HCT116 (cell line): Measurements from ENCODE around the gene MMP28. TPM values are rescaled to one million over a fixed set of nuclear protein-coding genes. Genes with fewer than 3 reads are reported as not detected.

Experiments
- ATAC-seq: fragments of 200-7000 bp; cut with Tn5 transposase; 2 replicates; pipeline ENCODE4 v1.9.1; 2020; ENCODE audit warnings: mild to moderate bottlenecking, moderate library complexity
- BruUV-seq: library from RNA; stranded (reverse); fragments of 400-500 nt; replicated peaks from 2 replicates; lab custom pipeline; 2021; lab: Mats Ljungman, UMichigan
- CTCF ChIA-PET: fragments of 300-600 bp; sonication (Branson Sonifier 250); formaldehyde crosslinking; loops from one replicate; lab custom pipeline; 2021; ENCODE audit warnings: antibody characterized with exemption; lab: Charles Lee
- POLR2A ChIA-PET: fragments of 300-600, 350-600 bp; sonication (Branson Sonifier 250); formaldehyde crosslinking; loops from one replicate; lab custom pipeline; 2021; ENCODE audit warnings: antibody characterized with exemption; lab: Charles Lee
- RAD21 ChIA-PET, 2 experiments: fragments of 300-600 bp; sonication (Branson Sonifier 250); formaldehyde crosslinking; loops; one replicate each; lab custom pipeline; 2023; ENCODE audit warnings: low total read pairs in 2 of 2; ENCODE audit not compliant: uncharacterized antibody in 2 of 2, unreplicated experiment in 2 of 2, low non-redundant PET in 1 of 2; lab: Charles Lee
- DNase-seq: peaks from one replicate; pipeline ENCODE4 v3.0.0-alpha.2; 2010; ENCODE audit warnings: low read depth, low spot score
- H2AFZ ChIP-seq: fragments of 200-600 bp; shearing (Covaris generic), sonication (generic); 2 replicates; pipeline ENCODE4 v1.6.1; 2017; ENCODE audit warnings: low read depth, mixed run types, mixed read lengths, antibody characterized with exemption, low read length; ENCODE audit not compliant: poor library complexity, severe bottlenecking
- H3K27ac ChIP-seq: 2 replicates; pipeline ENCODE4 v1.5.1; 2012; ENCODE audit warnings: low read depth, low read length
- H3K27me3 ChIP-seq: fragments of 200-600 bp; sonication (generic); 2 replicates; pipeline ENCODE4 v1.6.1; 2016; ENCODE audit warnings: mixed run types, low read length, mixed read lengths; ENCODE audit not compliant: insufficient read depth
- H3K36me3 ChIP-seq, 2 experiments: fragments of 200-500 bp in 1 of 2; fragments of 200-600 bp in 1 of 2; sonication (Bioruptor generic) in 1 of 2; sonication (generic) in 1 of 2; 2 replicates each; pipeline versions ENCODE4 v1.5.1 to v1.6.1; 2014 to 2016; ENCODE audit warnings: low read length in 2 of 2, inconsistent platforms in 1 of 2, mixed read lengths in 1 of 2, mixed run types in 1 of 2; ENCODE audit not compliant: insufficient read depth in 2 of 2, control insufficient read depth in 1 of 2
- H3K4me1 ChIP-seq, 2 experiments: fragments of 200-600 bp in 1 of 2; sonication (generic) in 1 of 2; 2 replicates each; pipeline versions ENCODE4 v1.5.1 to v1.6.1; 2012 to 2017; ENCODE audit warnings: low read length in 2 of 2, inconsistent platforms in 1 of 2, mild to moderate bottlenecking in 1 of 2, mixed read lengths in 1 of 2, mixed run types in 1 of 2, moderate library complexity in 1 of 2; ENCODE audit not compliant: insufficient read depth in 2 of 2, control insufficient read depth in 1 of 2
- H3K4me2 ChIP-seq: fragments of 200-600 bp; sonication (generic); 2 replicates; pipeline ENCODE4 v1.6.1; 2017; ENCODE audit warnings: mixed run types, low read length, mixed read lengths
- H3K4me3 ChIP-seq, 2 experiments: fragments of 200-600 bp in 1 of 2; sonication (generic) in 1 of 2; replicated peaks in 1 of 2; 2 replicates each; pipeline ENCODE4 v1.5.1; 2011 to 2016; ENCODE audit warnings: low read length in 2 of 2, control low read depth in 1 of 2, low read depth in 1 of 2, mild to moderate bottlenecking in 1 of 2, mixed read lengths in 1 of 2, mixed run types in 1 of 2
- H3K79me2 ChIP-seq: fragments of 200-600 bp; sonication (generic); 2 replicates; pipeline ENCODE4 v1.6.1; 2017; ENCODE audit warnings: mild to moderate bottlenecking, mixed run types, low read length, moderate library complexity, mixed read lengths; ENCODE audit not compliant: insufficient read depth
- H3K9ac ChIP-seq: fragments of 200-600 bp; sonication (generic); 2 replicates; pipeline ENCODE4 v1.6.1; 2016; ENCODE audit warnings: low read length, mixed read lengths
- H3K9me2 ChIP-seq: fragments of 200-600 bp; sonication (generic), shearing (Covaris generic); 2 replicates; pipeline ENCODE4 v1.6.1; 2017; ENCODE audit warnings: mixed run types, mild to moderate bottlenecking, moderate library complexity; ENCODE audit not compliant: insufficient read depth
- H3K9me3 ChIP-seq, 2 experiments: fragments of 200-500 bp in 1 of 2; fragments of 200-600 bp in 1 of 2; sonication (Bioruptor generic) in 1 of 2; sonication (generic) in 1 of 2; 2 replicates each; pipeline ENCODE4 v1.6.1; 2014 to 2017; ENCODE audit warnings: low read length in 2 of 2, mixed read lengths in 2 of 2, inconsistent platforms in 1 of 2, low read depth in 1 of 2, mild to moderate bottlenecking in 1 of 2, mixed run types in 1 of 2, moderate library complexity in 1 of 2; ENCODE audit not compliant: control insufficient read depth in 1 of 2, insufficient read depth in 1 of 2
- H4K20me1 ChIP-seq: fragments of 200-600 bp; sonication (generic), shearing (Covaris generic); 2 replicates; pipeline ENCODE4 v1.6.1; 2017; ENCODE audit warnings: mixed run types, mild to moderate bottlenecking, moderate library complexity; ENCODE audit not compliant: insufficient read depth
- ATF3 ChIP-seq: IDR thresholded peaks from 2 replicates; pipeline ENCODE4 v1.6.1; 2012
- CEBPB ChIP-seq: IDR thresholded peaks from 2 replicates; pipeline ENCODE4 v1.6.1; 2012; ENCODE audit warnings: low read depth
- EZH2 ChIP-seq: fragments of 200-600 bp; sonication (generic); IDR thresholded peaks from 2 replicates; pipeline ENCODE4 v1.6.1; 2017; ENCODE audit warnings: antibody characterized with exemption, mixed run types
- EZH2phosphoT487 ChIP-seq: fragments of 200-600 bp; IDR thresholded peaks from 2 replicates; pipeline ENCODE4 v1.6.1; 2018; ENCODE audit warnings: antibody characterized with exemption, borderline replicate concordance
- MAX ChIP-seq: IDR thresholded peaks from 2 replicates; pipeline ENCODE4 v1.6.1; 2012
- POLR2AphosphoS5 ChIP-seq: IDR thresholded peaks from 2 replicates; pipeline ENCODE4 v1.6.1; 2011; ENCODE audit warnings: mild to moderate bottlenecking, low read depth, low read length, moderate library complexity
- RAD21 ChIP-seq: IDR thresholded peaks from 2 replicates; pipeline ENCODE4 v1.6.1; 2012; ENCODE audit warnings: low read depth, mild to moderate bottlenecking
- SIN3A ChIP-seq: IDR thresholded peaks from 2 replicates; pipeline ENCODE4 v1.6.1; 2012; ENCODE audit warnings: low read depth
- ZNF274 ChIP-seq: fragments of 200-500 bp; sonication (Bioruptor generic); IDR thresholded peaks from 2 replicates; pipeline ENCODE4 v1.6.1; 2014; ENCODE audit warnings: mild to moderate bottlenecking, low read depth, low read length, inconsistent platforms
- intact Hi-C: fragments of 100-400 bp; cut with micrococcal nuclease; formaldehyde crosslinking; loops from 2 replicates; pipeline ENCODE4 v1.10.0; 2022
- total RNA-seq: library from RNA; stranded (reverse); gene quantifications from one replicate; pipeline ENCODE4 v1.2.1, GENCODE V29; 2021; ENCODE audit not compliant: unreplicated experiment

Gene MMP28
- total RNA-seq, 1 experiment from 2014 or later: 2.6 TPM

DNA sequence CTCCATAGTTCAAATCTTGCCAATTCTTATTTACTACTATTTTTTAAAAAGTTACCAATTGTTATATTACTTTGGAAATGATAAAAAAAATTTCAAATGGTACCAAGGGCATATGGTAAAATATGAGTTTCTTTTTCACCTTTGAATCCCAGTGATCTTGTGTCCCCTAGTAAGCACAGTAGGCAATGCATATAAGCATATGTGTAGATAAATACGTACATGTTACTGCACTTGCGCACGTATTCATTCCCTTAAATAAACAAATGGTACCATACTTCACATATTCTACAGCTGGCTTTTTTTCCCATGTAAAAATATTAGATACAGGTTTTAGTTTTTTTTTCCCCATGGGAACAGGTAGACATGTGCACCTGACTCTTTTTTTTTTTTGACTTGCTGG, 45.7 kb upstream of the MMP28 start (continued):
- no peak for TF ChIP-seq ATF3
- no peak for TF ChIP-seq EZH2phosphoT487
- no peak for TF ChIP-seq POLR2AphosphoS5
- TF ChIP-seq SIN3A: no peak
- no peak for TF ChIP-seq CEBPB
- no peak for TF ChIP-seq ZNF274
- no peak for TF ChIP-seq MAX
- TF ChIP-seq RAD21: no peak
- no peak for TF ChIP-seq EZH2

- no peaks in the 10 kb centered on the region for H3K9me3 ChIP-seq
- no peaks in the 10 kb centered on the region for H3K27me3 ChIP-seq
- DNase-seq: no peak
- H3K79me2 ChIP-seq: peaks cover 92% of the 10 kb centered on the region
- no peaks in the 10 kb centered on the region for H3K9me2 ChIP-seq
- no peak overlapping the region for H3K4me2 ChIP-seq
- RAD21 ChIA-PET: no interaction called here
- no peak overlapping the region for H3K4me3 ChIP-seq
- no peak for ATAC-seq
- H2AFZ ChIP-seq: no peak overlapping the region
- TF ChIP-seq MAX: no peak
- TF ChIP-seq CEBPB: no peak
- H3K27ac ChIP-seq: no peak overlapping the region
- CTCF ChIA-PET: no interaction called here
- intact Hi-C loops: no loop called here
- no TSS peak for BruUV-seq
- H3K36me3 ChIP-seq: peaks cover 53 to 56% of the 10 kb centered on the region in 2 experiments
- H4K20me1 ChIP-seq: peaks cover 22% of the 10 kb centered on the region
- H3K4me1 ChIP-seq: no peaks in the 10 kb centered on the region
- POLR2A ChIA-PET: interaction anchor here (0.9 kb wide), 1 partner anchor 16 kb away, joined by 3 read pairs; the partner anchor contains the start of gene TAF15
- H3K9ac ChIP-seq: no peak overlapping the region
Observed at GRCh38 chr17:35825206-35825605, 29.8 kb upstream of the MMP28 start.
